Nephron progenitor cell (in vitro differentiated cells): ENCODE results near the gene ZBTB43.

Experiments
- DNase-seq: peaks from one replicate; pipeline ENCODE4 v3.0.0; 2021
- H3K27ac Mint-ChIP-seq: 2 replicates; pipeline ENCODE4 v1.8.0; 2021; ENCODE audit warnings: mild to moderate bottlenecking, moderate library complexity, mixed read lengths
- H3K27me3 Mint-ChIP-seq: 2 replicates; pipeline ENCODE4 v1.8.0; 2021; ENCODE audit warnings: mild to moderate bottlenecking, low read depth, mixed read lengths; ENCODE audit not compliant: poor library complexity
- H3K36me3 Mint-ChIP-seq: 2 replicates; pipeline ENCODE4 v1.8.0; 2021; ENCODE audit warnings: low read depth, mixed read lengths
- H3K4me1 Mint-ChIP-seq: 2 replicates; pipeline ENCODE4 v1.8.0; 2021; ENCODE audit warnings: mixed read lengths
- H3K4me3 Mint-ChIP-seq: 2 replicates; pipeline ENCODE4 v1.8.0; 2021; ENCODE audit warnings: mild to moderate bottlenecking, moderate library complexity, mixed read lengths
- H3K9me3 Mint-ChIP-seq: 2 replicates; pipeline ENCODE4 v1.8.0; 2021; ENCODE audit warnings: mild to moderate bottlenecking, moderate library complexity, mixed read lengths
- TF ChIP-seq, protein P1 (sequence below): fragments of 200-600 bp; sonication (generic); IDR thresholded peaks from 2 replicates; pipeline ENCODE4 v1.5.0; 2021; ENCODE audit warnings: antibody characterized with exemption

The ZBTB43 gene

GRCh38 chr9:126829035-126829434 lies 24.2 kb downstream of the ZBTB43 start:
- TF ChIP-seq, protein P1, sequence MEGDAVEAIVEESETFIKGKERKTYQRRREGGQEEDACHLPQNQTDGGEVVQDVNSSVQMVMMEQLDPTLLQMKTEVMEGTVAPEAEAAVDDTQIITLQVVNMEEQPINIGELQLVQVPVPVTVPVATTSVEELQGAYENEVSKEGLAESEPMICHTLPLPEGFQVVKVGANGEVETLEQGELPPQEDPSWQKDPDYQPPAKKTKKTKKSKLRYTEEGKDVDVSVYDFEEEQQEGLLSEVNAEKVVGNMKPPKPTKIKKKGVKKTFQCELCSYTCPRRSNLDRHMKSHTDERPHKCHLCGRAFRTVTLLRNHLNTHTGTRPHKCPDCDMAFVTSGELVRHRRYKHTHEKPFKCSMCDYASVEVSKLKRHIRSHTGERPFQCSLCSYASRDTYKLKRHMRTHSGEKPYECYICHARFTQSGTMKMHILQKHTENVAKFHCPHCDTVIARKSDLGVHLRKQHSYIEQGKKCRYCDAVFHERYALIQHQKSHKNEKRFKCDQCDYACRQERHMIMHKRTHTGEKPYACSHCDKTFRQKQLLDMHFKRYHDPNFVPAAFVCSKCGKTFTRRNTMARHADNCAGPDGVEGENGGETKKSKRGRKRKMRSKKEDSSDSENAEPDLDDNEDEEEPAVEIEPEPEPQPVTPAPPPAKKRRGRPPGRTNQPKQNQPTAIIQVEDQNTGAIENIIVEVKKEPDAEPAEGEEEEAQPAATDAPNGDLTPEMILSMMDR: no peak
- no peaks in the 10 kb centered on the region for H3K9me3 Mint-ChIP-seq
- no peaks in the 10 kb centered on the region for H3K27me3 Mint-ChIP-seq
- H3K27ac Mint-ChIP-seq: no peak overlapping the region
- peaks cover 49% of the 10 kb centered on the region for H3K36me3 Mint-ChIP-seq
- no peak for DNase-seq
- no peaks in the 10 kb centered on the region for H3K4me1 Mint-ChIP-seq
- H3K4me3 Mint-ChIP-seq: no peak overlapping the region

DNA sequence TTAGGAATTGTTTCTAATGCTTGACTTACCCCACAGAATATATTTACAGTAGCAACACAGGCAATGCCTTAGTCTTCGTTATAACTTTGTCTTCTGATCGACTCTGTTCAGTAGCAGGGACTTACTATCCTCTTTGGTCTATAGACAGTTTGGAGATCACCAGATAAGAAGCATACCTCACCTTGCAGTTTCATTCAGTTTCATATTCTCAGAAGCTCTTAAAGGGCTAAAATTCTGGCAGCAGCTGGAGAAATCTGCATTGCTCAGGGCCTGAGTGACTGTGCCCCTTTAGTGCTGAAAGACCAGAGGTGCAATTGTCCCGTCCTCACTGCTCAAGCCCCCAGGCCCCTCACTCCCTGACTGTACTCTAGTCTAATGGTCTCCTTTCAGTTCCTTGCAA lies 26.0 kb downstream of the ZBTB43 start:
- H3K27me3 Mint-ChIP-seq: no peaks in the 10 kb centered on the region
- DNase-seq: no peak

GRCh38 chr9:126832440-126832839 lies 27.6 kb downstream of the ZBTB43 start:
- Mint-ChIP-seq H3K4me3 (no peak overlapping the region), H3K36me3 (peaks cover 52% of the 10 kb centered on the region), H3K27ac (no peak overlapping the region), H3K9me3 (no peaks in the 10 kb centered on the region), H3K27me3 (no peaks in the 10 kb centered on the region), H3K4me1 (no peaks in the 10 kb centered on the region)
- TF ChIP-seq, protein P1: no peak
- DNase-seq: no peak

More for the DNA sequence above, 26.0 kb downstream of the ZBTB43 start:
- Mint-ChIP-seq H3K36me3 (peaks cover 48% of the 10 kb centered on the region), H3K9me3 (no peaks in the 10 kb centered on the region), H3K4me3 (no peak overlapping the region), H3K4me1 (no peaks in the 10 kb centered on the region), H3K27ac (peak overlapping the region; percentile 34)
- TF ChIP-seq, protein P1: no peak

GRCh38 chr9:126833020-126833419 lies 28.2 kb downstream of the ZBTB43 start:
- Mint-ChIP-seq H3K4me3 (no peak overlapping the region), H3K27ac (no peak overlapping the region), H3K36me3 (peaks cover 52% of the 10 kb centered on the region), H3K27me3 (no peaks in the 10 kb centered on the region), H3K9me3 (no peaks in the 10 kb centered on the region), H3K4me1 (no peaks in the 10 kb centered on the region)
- DNase-seq: no peak
- TF ChIP-seq, protein P1: no peak

- no peaks in the 10 kb centered on the region for H3K9me3 Mint-ChIP-seq
- H3K36me3 Mint-ChIP-seq: peaks cover 49% of the 10 kb centered on the region
- no peak overlapping the region for H3K27ac Mint-ChIP-seq
- TF ChIP-seq, protein P1: no peak
- no peak for DNase-seq
- H3K27me3 Mint-ChIP-seq: no peaks in the 10 kb centered on the region
- peaks cover 3% of the 10 kb centered on the region for H3K4me1 Mint-ChIP-seq
- H3K4me3 Mint-ChIP-seq: no peak overlapping the region
Measured at GRCh38 chr9:126833710-126834345, 29.0 kb downstream of the ZBTB43 start.

GRCh38 chr9:126834672-126835071 lies 29.8 kb downstream of the ZBTB43 start:
- Mint-ChIP-seq H3K27ac (no peak overlapping the region), H3K4me1 (peaks cover 7% of the 10 kb centered on the region), H3K36me3 (peaks cover 51% of the 10 kb centered on the region), H3K9me3 (no peaks in the 10 kb centered on the region), H3K4me3 (no peak overlapping the region), H3K27me3 (no peaks in the 10 kb centered on the region)
- no peak for DNase-seq
- TF ChIP-seq, protein P1: no peak
